Thoracic aorta (tissue), 2 donors: ENCODE data around the gene ZP1. TPM values are rescaled to one million over a fixed set of nuclear protein-coding genes. Genes with fewer than 3 reads are reported as not detected.

Source experiments
- ATAC-seq: fragments of 150-250 bp; one replicate; pipeline ENCODE4 v1.8.0; 2017; ENCODE audit warnings: low read depth; ENCODE audit not compliant: insufficient number of reproducible peaks, low FRiP score
- DNase-seq: peaks from one replicate; pipeline ENCODE4 v3.0.0-alpha.2; 2020; ENCODE audit warnings: low spot score
- H3K27ac ChIP-seq, 2 donors: fragments of 200-600 bp; sonication (generic); 1 replicate in 1 of 2; 2 replicates in 1 of 2; pipeline ENCODE4 v1.5.1; 2016; ENCODE audit warnings: mild to moderate bottlenecking in 2 of 2, moderate library complexity in 2 of 2
- H3K27me3 ChIP-seq: fragments of 200-600 bp; sonication (generic); replicated peaks from 2 replicates; pipeline ENCODE4 v1.6.0; 2016; ENCODE audit warnings: mild to moderate bottlenecking; ENCODE audit not compliant: insufficient read depth
- H3K36me3 ChIP-seq: fragments of 200-600 bp; sonication (generic); one replicate; pipeline ENCODE4 v1.5.1; 2016
- H3K4me1 ChIP-seq, 2 donors: fragments of 200-600 bp; sonication (generic); 1 replicate in 1 of 2; 2 replicates in 1 of 2; pipeline versions ENCODE4 v1.5.1 to v1.6.0; 2016; ENCODE audit warnings: low read depth in 2 of 2, mild to moderate bottlenecking in 1 of 2; ENCODE audit not compliant: control insufficient read depth in 1 of 2
- H3K4me3 ChIP-seq: fragments of 200-600 bp; sonication (generic); 2 replicates; pipeline ENCODE4 v1.5.1; 2016; ENCODE audit warnings: mild to moderate bottlenecking
- H3K9me3 ChIP-seq: fragments of 200-600 bp; sonication (generic); 2 replicates; pipeline ENCODE4 v1.5.1; 2016
- CTCF ChIP-seq: fragments of 200-600 bp; sonication (generic); IDR thresholded peaks from one replicate; pipeline ENCODE4 v1.5.1; 2019; ENCODE audit warnings: antibody characterized with exemption
- total RNA-seq, 2 donors: library from RNA; depleted of rRNA; stranded (reverse); fragments of >200 nt; gene quantifications; one replicate each; pipeline versions ENCODE4 v1.1.0 to v1.2.3, GENCODE V29; 2016

The ZP1 gene
- total RNA-seq, 2 donors from 2014 or later: not detected

- peaks cover 5% of the 10 kb centered on the region for H3K36me3 ChIP-seq
- no peaks in the 10 kb centered on the region for H3K9me3 ChIP-seq
- no peak for DNase-seq
- no peak overlapping the region for H3K27ac ChIP-seq
- H3K4me3 ChIP-seq: no peak overlapping the region
- H3K4me1 ChIP-seq: no peaks in the 10 kb centered on the region
- H3K27me3 ChIP-seq: no peaks in the 10 kb centered on the region
- no peak for TF ChIP-seq CTCF
- no peak for ATAC-seq
These were observed 12.3 kb upstream of the ZP1 start for GRCh38 chr11:60854847-60855725.

GRCh38 chr11:60855726-60856633 is 11.4 kb upstream of the ZP1 start, which contains the start of gene PTGDR2:
PTGDR2 (minus strand) TSS chr11:60855950; CDS start chr11:60853722, 2,228 bp downstream.
- Histone ChIP-seq H3K4me1 (no peaks in the 10 kb centered on the region), H3K36me3 (peaks cover 4% of the 10 kb centered on the region), H3K27me3 (no peaks in the 10 kb centered on the region), H3K4me3 (no peak within 1 kb of the TSS), H3K27ac (no peak within 1 kb of the TSS), H3K9me3 (no peaks in the 10 kb centered on the region)
- no peak for TF ChIP-seq CTCF
- no peak for ATAC-seq
- no peak for DNase-seq

- DNase-seq (no peak), ATAC-seq (no peak)
- Histone ChIP-seq H3K4me1 (no peaks in the 10 kb centered on the region), H3K27ac (no peak overlapping the region), H3K4me3 (no peak overlapping the region), H3K9me3 (no peaks in the 10 kb centered on the region), H3K36me3 (no peaks in the 10 kb centered on the region), H3K27me3 (no peaks in the 10 kb centered on the region)
- no peak for TF ChIP-seq CTCF
These were observed 9.7 kb upstream of the ZP1 start for GRCh38 chr11:60857378-60858232.

GRCh38 chr11:60858236-60858635 is 9.1 kb upstream of the ZP1 start:
- Histone ChIP-seq H3K9me3 (no peaks in the 10 kb centered on the region), H3K27me3 (no peaks in the 10 kb centered on the region), H3K36me3 (no peaks in the 10 kb centered on the region), H3K4me1 (no peaks in the 10 kb centered on the region), H3K27ac (no peak overlapping the region), H3K4me3 (no peak overlapping the region)
- ATAC-seq (no peak), DNase-seq (no peak)
- no peak for TF ChIP-seq CTCF
